Right kidney (tissue), 1 donor: ENCODE measurements around the gene KATNA1.

Source experiments
- DNase-seq: peaks from one replicate; pipeline ENCODE4 v3.0.0-alpha.2; 2016

KATNA1 gene

DNA sequence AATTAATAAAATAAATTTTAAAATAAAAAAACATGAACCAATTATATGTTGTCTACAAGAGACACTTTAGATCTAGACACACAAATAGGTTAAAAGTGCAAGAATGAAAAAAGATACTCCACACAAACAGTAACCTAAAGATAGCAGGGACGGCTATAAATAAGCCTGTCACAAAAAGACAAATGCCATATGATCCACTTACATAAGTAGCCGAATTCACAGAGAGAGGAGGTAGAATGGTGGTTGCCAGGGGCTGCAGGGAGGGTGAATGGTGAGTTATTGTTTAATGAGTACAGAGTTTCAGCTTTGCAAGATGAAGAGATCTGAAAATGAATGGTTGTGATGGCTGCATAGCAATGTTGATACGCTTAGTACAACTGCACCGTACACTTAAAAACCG is 32.7 kb downstream of the KATNA1 start:
- DNase-seq = no peak

DNA sequence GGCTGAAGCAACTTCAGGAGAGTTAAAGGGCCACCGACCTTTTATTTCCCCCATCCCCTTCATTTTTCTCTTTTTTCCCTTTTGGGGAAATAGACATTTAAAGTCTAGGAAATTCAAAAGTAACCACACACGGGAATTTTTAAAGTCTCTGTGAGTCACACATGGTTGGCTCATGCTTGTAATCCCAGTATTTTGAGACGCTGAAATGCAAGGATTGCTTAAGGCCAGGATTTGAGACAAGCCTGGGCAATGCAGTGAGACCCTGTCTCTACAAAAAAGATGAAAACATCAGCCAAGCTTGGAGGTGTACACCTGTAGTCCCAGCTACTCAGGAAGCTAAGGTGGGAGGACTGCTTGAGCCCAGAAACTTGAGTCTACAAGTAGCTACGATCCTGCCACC is 34.2 kb downstream of the KATNA1 start:
- no peak for DNase-seq

GRCh38 chr6:149608381-149608982 is 40.0 kb downstream of the KATNA1 start:
- no peak for DNase-seq

GRCh38 chr6:149600508-149600907 is 48.0 kb downstream of the KATNA1 start:
- no peak for DNase-seq

- peak; percentile 11 for DNase-seq
Observed at GRCh38 chr6:149593408-149593807, 55.1 kb downstream of the KATNA1 start.

DNA sequence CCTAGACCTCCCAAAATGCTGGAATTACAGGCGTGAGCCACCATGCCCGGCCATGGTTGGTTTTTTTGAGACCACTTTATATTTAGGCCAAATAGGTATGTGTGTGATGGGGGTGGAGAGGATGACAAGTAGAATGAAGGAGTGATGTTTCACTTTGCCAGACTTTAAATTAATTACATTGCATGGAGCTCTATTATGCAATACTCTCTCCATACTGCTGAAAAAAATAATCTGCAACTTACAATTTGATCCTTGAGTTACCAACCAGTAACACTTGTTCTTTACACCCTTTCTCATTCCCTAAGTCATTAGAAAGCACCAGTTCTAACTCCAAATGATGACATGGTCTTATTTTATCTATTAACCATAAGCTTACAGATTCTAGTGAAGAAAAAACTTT is 55.5 kb downstream of the KATNA1 start:
- no peak for DNase-seq

GRCh38 chr6:149586149-149586548 is 62.4 kb downstream of the KATNA1 start:
- no peak for DNase-seq

GRCh38 chr6:149581349-149581748 is 67.2 kb downstream of the KATNA1 start:
- no peak for DNase-seq

GRCh38 chr6:149580880-149581279 is 67.6 kb downstream of the KATNA1 start:
- DNase-seq = no peak

DNA sequence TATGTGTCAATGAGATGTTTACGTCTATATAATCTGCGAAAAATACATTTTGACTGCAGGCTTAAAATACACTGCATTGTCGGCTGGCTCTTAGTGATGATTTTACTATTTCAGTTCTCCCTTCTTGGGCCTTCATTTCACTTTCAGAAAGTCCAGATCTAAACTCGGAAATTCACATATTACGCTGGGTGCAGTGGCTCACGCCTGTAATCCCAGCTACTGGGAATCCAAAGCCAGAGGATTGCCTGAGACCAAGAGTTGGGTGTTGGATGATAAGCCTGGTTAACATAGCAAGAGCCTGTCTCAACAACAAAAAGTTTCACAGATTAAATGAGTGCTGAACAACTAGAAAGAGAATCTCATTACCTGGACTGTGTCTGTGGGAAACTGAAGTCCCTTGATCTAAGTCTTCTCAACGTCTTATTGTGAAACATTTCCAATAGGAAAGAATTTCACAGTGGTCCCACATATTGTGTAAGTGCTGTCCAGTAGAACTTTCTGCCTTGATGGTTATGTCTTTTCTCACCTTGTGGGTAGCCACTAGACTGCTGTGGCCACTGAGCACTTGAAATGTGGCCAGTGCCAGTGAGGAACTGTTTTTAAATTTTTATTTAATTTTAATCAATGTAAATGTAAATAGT is 80.4 kb downstream of the KATNA1 start:
- no peak for DNase-seq

- DNase-seq = no peak
Observed at GRCh38 chr6:149567194-149567586, 81.3 kb downstream of the KATNA1 start.

DNA sequence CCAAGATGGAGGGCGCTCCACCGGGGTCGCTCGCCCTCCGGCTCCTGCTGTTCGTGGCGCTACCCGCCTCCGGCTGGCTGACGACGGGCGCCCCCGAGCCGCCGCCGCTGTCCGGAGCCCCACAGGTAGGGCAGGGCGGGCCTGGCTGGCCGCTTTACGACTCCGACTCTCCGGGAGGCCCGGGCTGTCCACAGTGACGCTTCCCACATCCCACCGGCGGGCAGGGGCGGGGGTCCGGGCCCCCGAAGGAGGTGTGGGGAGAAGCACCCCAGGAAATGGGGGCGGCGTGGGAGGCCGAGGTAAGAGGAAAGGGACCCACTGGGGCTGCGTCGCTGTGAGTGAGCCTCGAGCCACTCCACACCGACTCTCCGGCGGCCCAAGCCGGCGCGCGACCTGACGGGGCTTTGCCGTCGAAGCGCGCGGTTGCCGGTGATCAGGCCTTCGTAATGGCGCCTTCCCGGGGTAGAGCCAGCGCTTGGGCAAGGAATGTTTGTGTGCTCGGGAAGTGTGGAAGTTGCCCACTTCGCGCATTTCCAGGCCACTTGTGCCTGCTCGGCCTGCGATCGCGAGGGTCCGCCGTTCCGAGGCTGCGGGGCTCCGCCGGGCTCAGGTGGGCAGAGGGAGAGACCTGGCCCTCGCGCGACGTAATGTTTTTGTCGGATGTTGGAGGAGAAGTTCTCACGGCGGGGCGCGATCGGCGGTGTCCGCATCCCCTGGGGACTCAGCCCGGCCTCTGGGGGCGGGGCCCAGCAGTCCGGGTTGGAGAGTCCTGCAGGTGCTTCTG is 81.9 kb downstream of the KATNA1 start:
- peak; percentile 95 for DNase-seq

DNA sequence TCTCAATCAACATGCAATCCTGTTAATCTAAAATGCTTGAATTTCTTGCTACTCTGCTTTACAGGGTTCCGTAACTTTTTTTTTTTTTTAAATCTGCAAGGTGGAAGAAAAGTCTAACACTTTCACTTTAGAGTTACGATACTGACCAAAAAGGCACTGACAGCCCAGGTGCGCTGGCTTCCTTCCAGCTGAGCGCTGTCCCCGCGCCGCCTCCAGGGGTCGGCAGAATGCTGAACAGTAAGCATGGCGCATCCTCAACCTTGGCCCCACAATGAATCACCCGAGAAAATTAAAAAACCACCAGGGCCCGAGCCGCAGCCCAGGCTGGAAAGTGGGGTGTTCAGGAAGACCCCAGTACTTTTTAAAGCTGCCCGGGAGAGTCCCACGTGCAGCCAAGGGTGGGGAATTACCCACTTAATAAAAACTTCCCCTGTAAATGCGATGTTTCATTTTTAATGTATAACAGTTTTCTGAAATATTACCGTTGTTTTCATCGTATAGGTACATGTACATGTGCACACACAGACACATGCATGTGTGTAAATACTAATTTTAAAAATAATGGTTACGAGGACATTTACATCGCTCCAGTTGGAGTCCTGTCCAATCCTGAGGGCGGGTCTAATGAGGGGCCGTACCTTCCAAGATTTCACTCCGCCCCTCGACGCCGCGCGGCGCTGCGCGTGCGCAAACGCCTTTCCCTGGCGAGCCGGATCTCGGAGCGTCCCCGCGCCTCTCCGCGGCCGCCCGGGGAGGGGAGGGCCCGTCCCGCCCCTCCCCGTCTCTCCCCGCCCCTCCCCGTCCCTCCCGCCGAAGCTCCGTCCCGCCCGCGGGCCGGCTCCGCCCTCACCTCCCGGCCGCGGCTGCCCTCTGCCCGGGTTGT is 82.7 kb downstream of the KATNA1 start, which contains the start of gene GINM1:
Gene GINM1 (plus strand): TSS at position 849 of the 883 bp plus-strand sequence. CDS start 40 bp downstream, outside the sequence.
- peak; percentile 79 for DNase-seq

DNA sequence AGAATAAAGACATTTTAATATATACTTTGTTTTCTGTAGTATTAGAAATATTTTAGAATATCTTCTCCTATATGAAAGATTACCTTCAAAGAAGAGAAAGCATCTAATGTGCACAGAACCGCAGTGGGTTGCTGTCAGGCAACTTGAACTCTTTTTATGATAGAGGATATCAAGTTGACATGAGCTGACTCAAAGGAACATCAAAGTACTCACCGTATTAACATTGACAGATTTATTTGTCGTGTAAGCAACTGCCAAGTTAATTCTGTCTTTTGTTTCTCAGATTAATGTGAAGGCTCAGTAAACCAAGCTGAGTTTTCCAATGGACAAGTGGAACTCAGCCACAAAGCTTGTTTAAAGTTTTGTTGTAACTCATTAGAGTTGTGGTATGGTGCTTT is 84.6 kb downstream of the KATNA1 start:
- no peak for DNase-seq

- no peak for DNase-seq
Observed at GRCh38 chr6:149563203-149563927, 85.1 kb downstream of the KATNA1 start.

DNA sequence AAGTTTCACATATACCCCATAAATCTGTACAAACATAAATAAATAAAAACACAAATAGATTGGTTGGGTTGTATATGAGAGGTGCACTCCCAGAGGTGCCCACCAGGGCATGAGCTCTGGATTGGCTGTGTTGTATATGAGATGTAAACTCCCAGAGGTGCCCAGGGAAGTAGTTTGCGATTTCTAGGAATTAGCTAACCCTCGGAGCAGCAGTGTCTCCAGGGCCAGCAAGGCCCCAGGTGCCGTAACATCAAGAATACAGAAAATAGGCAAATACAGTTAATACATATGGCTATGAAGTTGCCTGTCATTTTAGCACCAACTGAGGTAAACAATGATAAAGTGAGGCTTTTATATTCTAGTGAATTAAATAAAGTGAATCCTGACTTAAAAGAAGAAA is 87.8 kb downstream of the KATNA1 start:
- no peak for DNase-seq

DNA sequence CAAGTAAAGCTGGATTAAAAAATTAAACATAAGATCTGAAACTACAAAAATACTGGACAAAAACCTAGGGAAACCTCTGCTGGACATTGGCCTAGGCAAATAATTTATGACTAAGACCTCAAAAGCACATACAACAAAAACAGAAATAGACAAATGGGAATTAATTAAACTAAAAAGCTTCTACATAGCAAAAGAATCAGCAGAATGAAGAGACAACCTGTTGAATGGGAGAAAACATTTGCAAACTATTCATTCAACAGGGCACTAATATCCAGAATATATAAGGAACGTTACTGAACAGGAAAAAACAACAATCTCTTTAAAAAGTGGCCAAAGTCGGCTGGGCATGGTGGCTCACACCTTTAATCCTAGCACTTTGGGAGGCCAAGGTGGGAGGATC is 89.1 kb downstream of the KATNA1 start:
- no peak for DNase-seq

GRCh38 chr6:149558029-149558428 is 90.5 kb downstream of the KATNA1 start:
- DNase-seq = no peak

DNA sequence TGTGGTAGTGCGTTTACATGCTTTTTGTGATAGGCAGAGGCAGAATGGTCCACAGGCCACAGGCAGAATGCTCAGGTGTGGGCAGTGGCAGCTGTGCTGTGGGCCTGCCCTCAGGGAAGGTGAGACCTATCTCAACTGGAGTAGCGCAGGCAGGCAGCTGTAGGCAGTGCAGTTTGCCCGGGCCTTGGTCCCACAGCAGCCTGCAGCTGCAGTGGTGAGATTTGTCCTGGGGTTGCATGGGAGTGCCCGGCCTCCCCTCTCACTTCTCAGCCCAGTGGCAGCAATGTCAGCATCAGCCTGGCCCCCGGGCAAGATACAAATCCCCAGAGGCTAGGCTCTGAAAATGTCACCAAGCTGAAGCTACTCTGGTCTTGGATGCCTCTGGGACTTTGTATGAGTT is 96.6 kb downstream of the KATNA1 start:
- DNase-seq = no peak

- peak; percentile 98 for DNase-seq
Observed at GRCh38 chr6:149545754-149546471, 102.6 kb downstream of the KATNA1 start, which contains the start of gene PPIL4. Gene PPIL4, minus strand, starts transcription at chr6:149546043. Its CDS starts 38 bp downstream, at chr6:149546005.

DNA sequence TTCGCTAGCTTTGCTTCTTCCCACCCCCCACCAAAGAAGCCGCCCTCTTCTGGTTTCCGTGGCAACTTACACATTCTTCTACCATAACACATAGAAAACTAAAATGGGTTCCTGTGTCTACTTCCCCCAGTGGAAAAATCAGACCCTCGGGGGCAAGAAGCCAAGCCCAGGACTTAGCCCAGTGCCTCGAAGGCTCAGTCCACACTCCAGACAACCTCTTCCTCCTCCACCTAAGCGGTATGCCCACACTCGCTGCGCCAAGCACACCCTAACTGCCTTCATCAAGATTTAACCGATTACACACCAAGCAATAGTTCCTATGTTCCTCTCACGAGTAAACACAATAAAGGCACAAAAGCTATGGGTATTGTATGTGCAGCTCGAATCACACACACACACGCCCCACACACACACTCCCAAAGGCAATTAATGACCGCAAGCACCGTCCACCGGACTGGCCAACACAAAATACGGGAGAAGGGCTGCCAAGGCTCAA is 103.2 kb downstream of the KATNA1 start:
- DNase-seq = no peak
